ENCODE results near the gene PPM1N.

DNA sequence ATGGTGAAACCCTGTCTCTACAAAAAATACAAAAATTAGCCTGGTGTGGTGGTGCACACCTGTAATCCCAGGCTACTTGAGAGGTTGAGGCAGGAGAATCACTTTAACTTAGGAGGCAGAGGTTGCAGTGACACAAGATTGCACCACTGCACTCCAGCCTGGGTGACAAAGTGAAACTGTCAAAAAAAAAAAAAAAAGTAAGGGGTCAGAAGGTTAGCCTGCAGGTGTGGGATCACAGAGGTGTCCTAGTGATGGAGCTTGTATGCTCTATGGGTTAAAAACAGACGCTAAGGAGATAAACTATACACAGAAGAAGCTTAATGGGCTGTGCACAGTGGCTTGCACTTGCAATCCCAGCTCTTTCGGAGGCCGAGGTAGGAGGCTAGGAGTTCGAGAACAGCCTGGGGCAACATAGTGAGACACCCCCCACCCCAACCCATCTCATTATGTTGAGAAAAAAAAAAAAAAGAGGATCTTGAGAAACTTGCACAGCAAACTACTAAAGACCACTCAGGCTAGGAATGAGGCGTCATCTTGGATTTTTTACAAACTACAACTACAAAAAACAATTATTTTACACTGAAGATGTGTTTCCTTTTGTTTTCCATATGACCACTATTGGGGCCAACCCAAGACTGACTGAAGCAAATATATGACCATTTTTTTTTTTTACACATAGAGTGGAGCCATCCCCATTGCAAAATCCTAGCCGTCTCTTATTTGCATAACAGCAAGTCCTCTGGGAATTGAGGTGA is 22.5 kb upstream of the PPM1N start:
- TF ChIP-seq GATA2 (IDR thresholded peaks at IDR 0.05; ENCODE audit: low read depth, low read length) (no peak), GATA3 (IDR thresholded peaks at IDR 0.05; ENCODE audit: low read depth, low read length) (no peak)

Data from SH-SY5Y (cell line).